GM21529 (cell line): Measurements from ENCODE around the gene NEB.
A peak's percentile ranks its signal among the peaks of the same experiment; 100 is the strongest.
"Not testable (repeated sequence)": the region's sequence is repeated elsewhere in the genome, so short reads cannot be mapped to it uniquely, and the experiment has no call there.

Source experiments
- ATAC-seq: cut with Tn5 transposase; IDR thresholded peaks from one replicate; pipeline ENCODE4 v1.9.1; 2021; ENCODE audit not compliant: unreplicated experiment

The NEB gene

GRCh38 chr2:151760139-151760650 lies 25.9 kb upstream of the NEB start:
- no peak for ATAC-seq

GRCh38 chr2:151758744-151759143 lies 24.5 kb upstream of the NEB start:
- ATAC-seq = no peak

GRCh38 chr2:151757861-151758260 lies 23.6 kb upstream of the NEB start:
- ATAC-seq = no peak

GRCh38 chr2:151756820-151757219 lies 22.5 kb upstream of the NEB start:
- ATAC-seq = no peak

GRCh38 chr2:151754253-151754897 lies 20.1 kb upstream of the NEB start:
- no peak for ATAC-seq

GRCh38 chr2:151753540-151753939 lies 19.3 kb upstream of the NEB start:
- no peak for ATAC-seq

- ATAC-seq = not testable (repeated sequence)
These were observed 11.0 kb upstream of the NEB start for GRCh38 chr2:151745261-151745660.

- ATAC-seq = peak; percentile 79
These were observed 3.9 kb downstream of the NEB start for GRCh38 chr2:151730262-151730975.

- peak; percentile 39 for ATAC-seq
These were observed 4.4 kb downstream of the NEB start for GRCh38 chr2:151729837-151730236.

- ATAC-seq = no peak
These were observed 4.9 kb downstream of the NEB start for GRCh38 chr2:151729415-151729811.

- ATAC-seq = no peak
These were observed 5.4 kb downstream of the NEB start for GRCh38 chr2:151728804-151729414.

- no peak for ATAC-seq
These were observed 6.4 kb downstream of the NEB start for GRCh38 chr2:151727593-151728552.

GRCh38 chr2:151721161-151721560 lies 13.1 kb downstream of the NEB start:
- no peak for ATAC-seq

GRCh38 chr2:151720521-151720920 lies 13.8 kb downstream of the NEB start:
- no peak for ATAC-seq

- ATAC-seq = no peak
These were observed 15.5 kb downstream of the NEB start for GRCh38 chr2:151718796-151719195.

- ATAC-seq = no peak
These were observed 16.0 kb downstream of the NEB start for GRCh38 chr2:151718247-151718646.

- ATAC-seq = no peak
These were observed 17.6 kb downstream of the NEB start for GRCh38 chr2:151716721-151717120.

- no peak for ATAC-seq
These were observed 20.9 kb downstream of the NEB start for GRCh38 chr2:151713291-151713903.

GRCh38 chr2:151711025-151711424 lies 23.3 kb downstream of the NEB start:
- no peak for ATAC-seq

GRCh38 chr2:151708788-151709187 lies 25.5 kb downstream of the NEB start:
- no peak for ATAC-seq

GRCh38 chr2:151707857-151708256 lies 26.4 kb downstream of the NEB start:
- ATAC-seq = no peak
